ENCODE data around the gene TCEA3. TPM values are rescaled to one million over a fixed set of nuclear protein-coding genes. Genes with fewer than 3 reads are reported as not detected.
A peak's percentile ranks its signal among the peaks of the same experiment; 100 is the strongest.

The TCEA3 gene
- total RNA-seq, 1 donor from 2014 or later, result 8.8 TPM

DNA sequence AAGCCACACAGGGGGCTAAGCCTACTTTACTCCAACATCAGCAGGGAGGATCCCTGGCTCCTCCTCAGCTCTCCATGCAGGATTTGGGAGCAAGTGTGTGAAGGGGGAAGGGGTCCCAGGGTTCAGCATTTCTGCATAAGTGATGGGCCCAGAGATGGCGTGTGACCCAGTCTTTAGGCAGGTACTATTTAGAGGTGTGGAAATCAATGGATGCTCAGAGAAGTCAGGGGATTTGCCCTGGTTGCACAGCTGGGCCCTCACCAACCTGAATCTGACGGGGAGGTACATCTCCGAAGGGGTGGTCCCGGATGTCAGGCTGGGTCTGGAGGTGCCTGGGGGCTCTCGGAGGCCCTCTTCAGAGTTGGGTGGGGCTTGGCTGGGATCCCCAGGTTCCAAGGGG is 6.9 kb upstream of the TCEA3 start:
- no peaks in the 10 kb centered on the region for H3K9me3 Mint-ChIP-seq
- no peaks in the 10 kb centered on the region for H3K27me3 Mint-ChIP-seq
- H3K4me3 Mint-ChIP-seq, result no peak overlapping the region
- H3K36me3 Mint-ChIP-seq, result peaks cover 34% of the 10 kb centered on the region
- TF ChIP-seq CTCF (conservative IDR thresholded peaks at IDR 0.05), result no peak
- H3K4me1 Mint-ChIP-seq (ENCODE audit: unreplicated experiment), result peaks cover under 1% of the 10 kb centered on the region
- DNase-seq (ENCODE audit: extremely low spot score, unreplicated experiment), result no peak
- H3K27ac Mint-ChIP-seq, result no peak overlapping the region

- Mint-ChIP-seq H3K9me3 (no peaks in the 10 kb centered on the region), H3K36me3 (peaks cover 39% of the 10 kb centered on the region), H3K4me1 (ENCODE audit: unreplicated experiment) (peaks cover 4% of the 10 kb centered on the region), H3K4me3 (no peak overlapping the region), H3K27ac (no peak overlapping the region), H3K27me3 (peaks cover 5% of the 10 kb centered on the region)
- no peak for TF ChIP-seq CTCF (conservative IDR thresholded peaks at IDR 0.05)
- DNase-seq (ENCODE audit: extremely low spot score, unreplicated experiment), result no peak
Observed at GRCh38 chr1:23430803-23431202, 6.3 kb upstream of the TCEA3 start.

GRCh38 chr1:23428136-23428905 is 3.8 kb upstream of the TCEA3 start:
- DNase-seq (ENCODE audit: extremely low spot score, unreplicated experiment), result no peak
- no peak for TF ChIP-seq CTCF (conservative IDR thresholded peaks at IDR 0.05)
- H3K36me3 Mint-ChIP-seq, result peaks cover 24% of the 10 kb centered on the region
- peaks cover 12% of the 10 kb centered on the region for H3K27me3 Mint-ChIP-seq
- no peak overlapping the region for H3K4me3 Mint-ChIP-seq
- peaks cover 12% of the 10 kb centered on the region for H3K4me1 Mint-ChIP-seq (ENCODE audit: unreplicated experiment)
- no peak overlapping the region for H3K27ac Mint-ChIP-seq
- no peaks in the 10 kb centered on the region for H3K9me3 Mint-ChIP-seq

DNA sequence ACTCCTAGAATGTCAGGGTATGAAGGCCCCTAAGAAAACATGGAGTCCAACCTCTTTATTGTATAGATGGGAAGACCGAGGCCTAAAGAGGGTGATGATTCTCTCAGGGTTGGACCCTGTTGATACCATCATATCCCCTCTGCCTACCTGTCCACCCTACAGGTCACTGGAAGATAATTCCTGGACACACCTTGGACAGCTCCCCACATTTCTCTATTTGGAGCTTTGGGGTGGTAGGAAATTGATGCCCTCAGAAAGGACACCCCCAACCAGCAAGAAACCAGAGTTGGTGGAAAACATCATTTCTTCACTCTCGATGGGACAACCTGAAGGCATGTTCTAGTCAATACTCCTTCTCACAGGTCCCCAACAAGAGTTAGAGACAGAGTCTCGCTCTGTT is 3.0 kb upstream of the TCEA3 start:
- H3K27ac Mint-ChIP-seq, result no peak overlapping the region
- peaks cover 16% of the 10 kb centered on the region for H3K4me1 Mint-ChIP-seq (ENCODE audit: unreplicated experiment)
- no peaks in the 10 kb centered on the region for H3K9me3 Mint-ChIP-seq
- no peak for DNase-seq (ENCODE audit: extremely low spot score, unreplicated experiment)
- H3K36me3 Mint-ChIP-seq, result peaks cover 22% of the 10 kb centered on the region
- H3K27me3 Mint-ChIP-seq, result peaks cover 16% of the 10 kb centered on the region
- no peak for TF ChIP-seq CTCF (conservative IDR thresholded peaks at IDR 0.05)
- H3K4me3 Mint-ChIP-seq, result no peak overlapping the region

DNA sequence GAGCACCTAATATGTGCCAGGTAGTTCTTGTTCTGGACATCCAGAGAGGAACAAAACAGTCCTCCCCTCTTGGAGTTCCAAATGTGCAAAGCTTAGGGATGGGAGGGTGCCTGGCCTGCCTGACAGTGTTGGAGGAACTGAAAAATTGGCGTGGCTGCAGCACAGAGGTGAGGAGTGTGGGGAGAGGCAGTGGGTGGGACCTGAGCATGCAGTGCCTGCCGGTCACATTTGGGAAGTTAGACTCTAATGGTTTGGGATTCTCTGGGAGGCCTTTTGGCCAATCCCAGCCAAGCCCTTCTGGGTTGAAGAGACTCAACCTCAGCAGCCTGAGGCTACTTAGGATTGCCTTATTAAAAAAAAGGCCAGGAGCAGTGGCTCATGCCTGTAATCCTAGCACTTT is 2.3 kb upstream of the TCEA3 start:
- Mint-ChIP-seq H3K4me3 (peak overlapping the region; percentile 6), H3K27ac (no peak overlapping the region), H3K27me3 (peaks cover 21% of the 10 kb centered on the region), H3K4me1 (ENCODE audit: unreplicated experiment) (peaks cover 16% of the 10 kb centered on the region), H3K36me3 (peaks cover 17% of the 10 kb centered on the region), H3K9me3 (no peaks in the 10 kb centered on the region)
- DNase-seq (ENCODE audit: extremely low spot score, unreplicated experiment), result no peak
- no peak for TF ChIP-seq CTCF (conservative IDR thresholded peaks at IDR 0.05)
